Measurements from ENCODE around the gene NSD1. TPM values are rescaled to one million over a fixed set of nuclear protein-coding genes. Genes with fewer than 3 reads are reported as not detected.

Gene NSD1
- total RNA-seq, 4 donors from 2014 or later, result 25.4 to 32.7 (median 29.0) TPM

DNA sequence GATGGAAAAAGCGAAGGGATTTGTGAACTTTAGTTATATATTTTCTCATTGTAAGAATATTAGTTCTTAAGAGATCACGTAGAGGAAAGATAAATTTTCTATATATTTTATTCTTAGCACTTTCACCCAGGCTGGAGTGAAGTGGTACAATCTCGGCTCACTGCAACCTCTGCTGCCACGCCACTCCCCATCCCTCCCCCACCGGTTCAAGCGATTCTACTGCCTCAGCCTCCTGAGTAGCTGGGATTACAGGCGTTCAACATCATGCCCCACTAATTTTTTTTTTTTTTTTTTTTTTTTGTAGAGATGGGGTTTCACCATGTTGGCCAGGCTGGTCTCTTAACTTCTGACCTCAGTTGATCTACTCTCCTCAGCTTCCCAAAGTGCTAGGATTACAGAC, 127.4 kb downstream of the NSD1 start:
- no peak for TF ChIP-seq POLR2A (IDR thresholded peaks at IDR 0.05)
- TF ChIP-seq, protein P1, sequence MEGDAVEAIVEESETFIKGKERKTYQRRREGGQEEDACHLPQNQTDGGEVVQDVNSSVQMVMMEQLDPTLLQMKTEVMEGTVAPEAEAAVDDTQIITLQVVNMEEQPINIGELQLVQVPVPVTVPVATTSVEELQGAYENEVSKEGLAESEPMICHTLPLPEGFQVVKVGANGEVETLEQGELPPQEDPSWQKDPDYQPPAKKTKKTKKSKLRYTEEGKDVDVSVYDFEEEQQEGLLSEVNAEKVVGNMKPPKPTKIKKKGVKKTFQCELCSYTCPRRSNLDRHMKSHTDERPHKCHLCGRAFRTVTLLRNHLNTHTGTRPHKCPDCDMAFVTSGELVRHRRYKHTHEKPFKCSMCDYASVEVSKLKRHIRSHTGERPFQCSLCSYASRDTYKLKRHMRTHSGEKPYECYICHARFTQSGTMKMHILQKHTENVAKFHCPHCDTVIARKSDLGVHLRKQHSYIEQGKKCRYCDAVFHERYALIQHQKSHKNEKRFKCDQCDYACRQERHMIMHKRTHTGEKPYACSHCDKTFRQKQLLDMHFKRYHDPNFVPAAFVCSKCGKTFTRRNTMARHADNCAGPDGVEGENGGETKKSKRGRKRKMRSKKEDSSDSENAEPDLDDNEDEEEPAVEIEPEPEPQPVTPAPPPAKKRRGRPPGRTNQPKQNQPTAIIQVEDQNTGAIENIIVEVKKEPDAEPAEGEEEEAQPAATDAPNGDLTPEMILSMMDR (IDR thresholded peaks at IDR 0.05 in 4 of 5, conservative IDR thresholded peaks at IDR 0.05 in 1 of 5), result no peak
- H3K4me1 ChIP-seq, result peaks cover 5 to 12% of the 10 kb centered on the region in 2 donors
- H3K9me3 ChIP-seq, result no peaks in the 10 kb centered on the region
- ATAC-seq (no peak), DNase-seq (no peak)
- peaks cover 0 to 34% of the 10 kb centered on the region in 2 donors for H3K36me3 ChIP-seq
- in situ Hi-C loops (cut with MboI; ENCODE audit: low sequenced_read_pairs in 4 of 4), result loop anchor here in 1 of 4 donors (25.0 kb wide), 1 partner anchor 149 kb away; no protein-coding TSS in a partner anchor
- intact Hi-C loops (cut with DNase I; ENCODE audit: low total_unique reads), result no loop called here
- H3K27ac ChIP-seq, result no peak overlapping the region
- no peak overlapping the region for H3K4me3 ChIP-seq
- H3K27me3 ChIP-seq, result no peaks in the 10 kb centered on the region

DNA sequence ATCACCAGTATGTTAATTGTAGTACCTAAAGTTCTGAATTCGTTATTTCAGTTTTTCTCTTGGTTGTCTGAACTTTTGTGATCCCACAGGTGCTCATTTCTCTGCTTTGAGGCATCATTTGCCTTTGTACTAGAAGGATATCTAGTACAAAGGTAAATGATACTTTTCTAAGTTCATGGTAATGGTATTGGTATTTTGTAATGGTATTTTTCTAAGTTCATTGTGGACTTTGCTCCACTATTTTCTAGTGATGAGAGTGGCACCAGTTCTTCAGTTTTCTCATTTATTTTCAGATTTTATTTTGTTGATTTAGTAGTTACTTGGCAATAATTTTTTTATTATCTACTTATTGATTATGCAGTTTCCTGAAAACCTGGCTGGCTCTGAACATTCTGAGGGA, 127.9 kb downstream of the NSD1 start:
- no peaks in the 10 kb centered on the region for H3K9me3 ChIP-seq
- H3K27ac ChIP-seq, result no peak overlapping the region
- H3K4me1 ChIP-seq, result peaks cover 5 to 12% of the 10 kb centered on the region in 2 donors
- ATAC-seq (no peak), DNase-seq (no peak)
- intact Hi-C loops (cut with DNase I; ENCODE audit: low total_unique reads) (no loop called here), in situ Hi-C loops (cut with MboI; ENCODE audit: low sequenced_read_pairs in 4 of 4) (loop anchor here in 1 of 4 donors (25.0 kb wide), 1 partner anchor 149 kb away; no protein-coding TSS in a partner anchor)
- no peaks in the 10 kb centered on the region for H3K27me3 ChIP-seq
- H3K4me3 ChIP-seq, result no peak overlapping the region
- peaks cover 0 to 39% of the 10 kb centered on the region in 2 donors for H3K36me3 ChIP-seq
- TF ChIP-seq POLR2A (IDR thresholded peaks at IDR 0.05), result no peak
- TF ChIP-seq, protein P1 (IDR thresholded peaks at IDR 0.05 in 4 of 5, conservative IDR thresholded peaks at IDR 0.05 in 1 of 5), result no peak

GRCh38 chr5:177264178-177264577, 130.6 kb downstream of the NSD1 start:
- in situ Hi-C loops (cut with MboI; ENCODE audit: low sequenced_read_pairs in 4 of 4), result loop anchor here in 1 of 4 donors (25.0 kb wide), 1 partner anchor 152 kb away; no protein-coding TSS in a partner anchor
- DNase-seq, result no peak
- peaks cover 0 to 2% of the 10 kb centered on the region in 2 donors for H3K4me1 ChIP-seq
- intact Hi-C loops (cut with DNase I; ENCODE audit: low total_unique reads), result no loop called here
- H3K36me3 ChIP-seq, result peaks cover 0 to 50% of the 10 kb centered on the region in 2 donors
- H3K4me3 ChIP-seq, result no peak overlapping the region
- H3K27ac ChIP-seq, result no peak overlapping the region
- TF ChIP-seq, protein P1 (IDR thresholded peaks at IDR 0.05 in 4 of 5, conservative IDR thresholded peaks at IDR 0.05 in 1 of 5), result no peak
- TF ChIP-seq POLR2A (IDR thresholded peaks at IDR 0.05), result no peak
- no peaks in the 10 kb centered on the region for H3K9me3 ChIP-seq
- no peaks in the 10 kb centered on the region for H3K27me3 ChIP-seq
- no peak for ATAC-seq

- DNase-seq, result no peak
- TF ChIP-seq, protein P1 (IDR thresholded peaks at IDR 0.05 in 4 of 5, conservative IDR thresholded peaks at IDR 0.05 in 1 of 5), result no peak
- TF ChIP-seq POLR2A (IDR thresholded peaks at IDR 0.05), result no peak
- peaks cover 5 to 49% of the 10 kb centered on the region in 2 donors for H3K36me3 ChIP-seq
- in situ Hi-C loops (cut with MboI; ENCODE audit: low sequenced_read_pairs in 4 of 4), result loop anchor here in 1 of 4 donors (25.0 kb wide), 1 partner anchor 153 kb away; no protein-coding TSS in a partner anchor
- no peaks in the 10 kb centered on the region for H3K9me3 ChIP-seq
- intact Hi-C loops (cut with DNase I; ENCODE audit: low total_unique reads), result no loop called here
- peaks cover 0 to 2% of the 10 kb centered on the region in 2 donors for H3K4me1 ChIP-seq
- H3K27me3 ChIP-seq, result no peaks in the 10 kb centered on the region
- H3K4me3 ChIP-seq, result no peak overlapping the region
- no peak for ATAC-seq
- no peak overlapping the region for H3K27ac ChIP-seq
Observed at GRCh38 chr5:177265395-177265794, 131.8 kb downstream of the NSD1 start.

All from gastrocnemius medialis (tissue), 4 donors.